Upper lobe of left lung (tissue), 6 donors: ENCODE data around the gene SLC13A3. TPM values are rescaled to one million over a fixed set of nuclear protein-coding genes. Genes with fewer than 3 reads are reported as not detected.

Experiments used
- ATAC-seq, 2 donors: fragments of 200-7000 bp; cut with Tn5 transposase; one replicate each; pipeline ENCODE4 v1.9.1; 2022; ENCODE audit warnings: mild to moderate bottlenecking in 2 of 2, moderate library complexity in 2 of 2; ENCODE audit not compliant: low FRiP score in 2 of 2
- DNase-seq, 2 donors: peaks; one replicate each; pipeline ENCODE4 v3.0.0-alpha.2; 2019 to 2020
- H3K27ac ChIP-seq, 4 donors: fragments of 200-600 bp; sonication (generic); one replicate each; pipeline ENCODE4 v1.5.1; 2016 to 2019
- H3K27me3 ChIP-seq, 4 donors: fragments of 200-600 bp; sonication (generic); one replicate each; pipeline ENCODE4 v1.5.1; 2017 to 2019
- H3K36me3 ChIP-seq, 4 donors: fragments of 200-600 bp; sonication (generic); one replicate each; pipeline ENCODE4 v1.5.1; 2016 to 2019
- H3K4me1 ChIP-seq, 4 donors: fragments of 200-600 bp; sonication (generic); one replicate each; pipeline ENCODE4 v1.5.1; 2018 to 2019
- H3K4me3 ChIP-seq, 4 donors: fragments of 200-600 bp; sonication (generic); one replicate each; pipeline ENCODE4 v1.5.1; 2017 to 2019; ENCODE audit warnings: mild to moderate bottlenecking in 2 of 4, moderate library complexity in 1 of 4
- H3K9me3 ChIP-seq, 4 donors: fragments of 200-600 bp; sonication (generic); one replicate each; pipeline ENCODE4 v1.5.1; 2018 to 2019
- EP300 ChIP-seq, 4 donors: sonication (generic); formaldehyde crosslinking; IDR thresholded peaks; one replicate each; pipeline ENCODE4 v1.5.1; 2017; ENCODE audit warnings: antibody characterized with exemption in 4 of 4, control low read depth in 2 of 4
- POLR2A ChIP-seq, 4 donors: fragments of 450-650 bp; IDR thresholded peaks; one replicate each; pipeline ENCODE4 v1.5.1; 2016 to 2017; ENCODE audit warnings: antibody characterized with exemption in 4 of 4, mild to moderate bottlenecking in 2 of 4
- POLR2AphosphoS5 ChIP-seq, 2 donors: sonication (generic); formaldehyde crosslinking; IDR thresholded peaks; one replicate each; pipeline ENCODE4 v1.5.1; 2017; ENCODE audit warnings: antibody characterized with exemption in 2 of 2
- WGBS, 2 donors: methylation state at CpG; one replicate each; pipeline ENCODE4 v1.1.5; 2017 to 2018; 5-methylcytosine and 5-hydroxymethylcytosine counted together
- total RNA-seq, 6 donors: library from RNA; depleted of rRNA in 4 of 6; stranded (reverse); fragments of >200 nt in 4 of 6; gene quantifications; one replicate each; pipeline versions ENCODE4 v1.1.0 to v1.2.1, GENCODE V29; 2016 to 2021
- TF ChIP-seq, protein P1 (sequence below), 6 experiments: fragments of 450-650 bp in 4 of 6; fragments of 200-600 bp in 2 of 6; sonication (generic) in 2 of 6; IDR thresholded peaks; one replicate each; pipeline ENCODE4 v1.5.1; 2016 to 2019; ENCODE audit warnings: antibody characterized with exemption in 6 of 6
- donor health status: DM: no; HTN: no; CAD: no; lungs with moderate emphysema.
- donor health status: DM: no; HTN: yes; CAD: no; lungs with severe emphysema.

Gene SLC13A3
- total RNA-seq, 6 donors from 2014 or later = 0.88 to 11.5 (median 1.3) TPM

GRCh38 chr20:46575394-46575793, 75.9 kb downstream of the SLC13A3 start:
- Histone ChIP-seq H3K4me1 (peaks cover 0 to 6% (median 0%) of the 10 kb centered on the region in 4 donors), H3K9me3 (no peaks in the 10 kb centered on the region), H3K4me3 (no peak overlapping the region), H3K27ac (no peak overlapping the region), H3K36me3 (no peaks in the 10 kb centered on the region), H3K27me3 (no peaks in the 10 kb centered on the region)
- 80 to 88% methylated on average over 4 to 5 of the region's 5 CpGs for WGBS, 2 donors
- no peak for ATAC-seq
- no peak for DNase-seq
- no peak for TF ChIP-seq POLR2AphosphoS5 (IDR thresholded peaks at IDR 0.05)
- TF ChIP-seq, protein P1, sequence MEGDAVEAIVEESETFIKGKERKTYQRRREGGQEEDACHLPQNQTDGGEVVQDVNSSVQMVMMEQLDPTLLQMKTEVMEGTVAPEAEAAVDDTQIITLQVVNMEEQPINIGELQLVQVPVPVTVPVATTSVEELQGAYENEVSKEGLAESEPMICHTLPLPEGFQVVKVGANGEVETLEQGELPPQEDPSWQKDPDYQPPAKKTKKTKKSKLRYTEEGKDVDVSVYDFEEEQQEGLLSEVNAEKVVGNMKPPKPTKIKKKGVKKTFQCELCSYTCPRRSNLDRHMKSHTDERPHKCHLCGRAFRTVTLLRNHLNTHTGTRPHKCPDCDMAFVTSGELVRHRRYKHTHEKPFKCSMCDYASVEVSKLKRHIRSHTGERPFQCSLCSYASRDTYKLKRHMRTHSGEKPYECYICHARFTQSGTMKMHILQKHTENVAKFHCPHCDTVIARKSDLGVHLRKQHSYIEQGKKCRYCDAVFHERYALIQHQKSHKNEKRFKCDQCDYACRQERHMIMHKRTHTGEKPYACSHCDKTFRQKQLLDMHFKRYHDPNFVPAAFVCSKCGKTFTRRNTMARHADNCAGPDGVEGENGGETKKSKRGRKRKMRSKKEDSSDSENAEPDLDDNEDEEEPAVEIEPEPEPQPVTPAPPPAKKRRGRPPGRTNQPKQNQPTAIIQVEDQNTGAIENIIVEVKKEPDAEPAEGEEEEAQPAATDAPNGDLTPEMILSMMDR (IDR thresholded peaks at IDR 0.05) = no peak

DNA sequence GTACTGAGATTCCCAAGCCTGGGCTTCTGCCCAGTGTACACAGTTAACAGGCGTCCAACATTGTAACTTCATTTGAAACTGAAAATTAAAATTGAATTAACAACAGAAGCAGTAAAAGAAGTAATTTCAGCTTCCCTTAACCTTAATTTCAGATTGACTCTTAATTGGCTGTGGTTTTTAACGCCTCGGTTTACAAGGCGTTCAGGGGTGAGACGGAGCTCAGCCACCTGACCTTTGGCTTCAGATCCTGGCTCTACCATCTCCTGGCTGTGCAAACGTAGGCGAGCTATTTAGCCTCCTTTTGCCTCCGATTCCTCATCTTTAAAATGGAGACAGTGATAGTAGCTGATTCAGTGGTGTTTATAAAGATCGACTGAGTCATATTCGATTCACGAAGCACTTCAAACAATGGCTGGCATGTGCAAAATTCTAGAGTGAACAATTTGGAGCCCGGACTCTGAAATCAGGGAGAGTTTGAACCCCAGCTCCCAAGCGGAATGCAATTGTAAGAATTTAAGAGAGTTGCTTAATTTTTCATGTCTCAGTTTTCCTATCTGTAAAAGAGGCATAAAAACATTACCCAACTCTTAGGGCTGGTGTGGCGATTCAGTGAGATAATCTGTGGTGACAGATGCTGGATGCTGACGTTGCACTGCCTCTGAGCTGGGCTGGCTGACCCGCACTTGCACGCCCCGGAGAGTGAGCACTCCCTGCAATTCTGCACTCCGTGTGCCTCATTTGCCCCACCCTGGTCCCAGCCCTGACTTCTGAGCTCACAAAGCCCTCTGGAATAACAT, 77.3 kb downstream of the SLC13A3 start:
- Histone ChIP-seq H3K4me3 (no peak overlapping the region), H3K27ac (no peak overlapping the region), H3K9me3 (no peaks in the 10 kb centered on the region), H3K27me3 (no peaks in the 10 kb centered on the region), H3K36me3 (no peaks in the 10 kb centered on the region), H3K4me1 (peaks cover 0 to 6% (median under 1%) of the 10 kb centered on the region in 4 donors)
- TF ChIP-seq, protein P1 (IDR thresholded peaks at IDR 0.05) = no peak
- no peak for TF ChIP-seq POLR2AphosphoS5 (IDR thresholded peaks at IDR 0.05)
- TF ChIP-seq EP300 (IDR thresholded peaks at IDR 0.05) = no peak
- no peak for TF ChIP-seq POLR2A (IDR thresholded peaks at IDR 0.05)
- WGBS, 2 donors = 79 to 84% methylated on average over 19 of the region's 19 CpGs
- no peak for ATAC-seq
- peak in 1 of 2 donors; percentile 34 for DNase-seq

- Histone ChIP-seq H3K4me1 (peaks cover 4 to 13% (median 7%) of the 10 kb centered on the region in 4 donors), H3K4me3 (no peak overlapping the region), H3K27me3 (no peaks in the 10 kb centered on the region), H3K36me3 (no peaks in the 10 kb centered on the region), H3K9me3 (no peaks in the 10 kb centered on the region), H3K27ac (no peak overlapping the region)
- ATAC-seq = no peak
- no peak for DNase-seq
- TF ChIP-seq, protein P1 (IDR thresholded peaks at IDR 0.05) = no peak
- TF ChIP-seq POLR2AphosphoS5 (IDR thresholded peaks at IDR 0.05) (no peak), POLR2A (IDR thresholded peaks at IDR 0.05) (no peak), EP300 (IDR thresholded peaks at IDR 0.05) (no peak)
- 65% methylated on average over 6 of the region's 6 CpGs for whole genome bisulfite sequencing, 2 donors
Observed at GRCh38 chr20:46573234-46573633, 78.0 kb downstream of the SLC13A3 start.

DNA sequence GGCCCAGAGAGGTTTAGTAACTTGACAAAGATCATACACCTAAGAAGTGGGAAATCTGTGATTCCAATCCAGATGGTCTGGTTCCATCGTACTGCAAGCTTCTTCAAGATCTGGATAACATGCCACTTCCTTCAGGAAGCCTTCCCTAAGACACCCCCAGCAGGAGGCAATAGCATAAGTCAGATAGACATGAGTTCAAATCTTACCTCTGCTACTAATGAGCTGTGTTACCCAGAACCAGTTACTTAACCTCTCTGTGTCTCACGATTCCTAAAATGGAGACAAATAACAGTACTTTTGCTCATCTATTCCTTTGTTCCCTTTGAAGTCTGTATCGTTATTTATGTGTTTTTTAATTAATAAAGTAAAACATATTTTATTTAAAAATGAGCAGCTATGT, 78.5 kb downstream of the SLC13A3 start:
- Histone ChIP-seq H3K27ac (no peak overlapping the region), H3K9me3 (no peaks in the 10 kb centered on the region), H3K4me3 (no peak overlapping the region), H3K27me3 (no peaks in the 10 kb centered on the region), H3K36me3 (no peaks in the 10 kb centered on the region), H3K4me1 (peaks cover 4 to 13% (median 7%) of the 10 kb centered on the region in 4 donors)
- DNase-seq (no peak), ATAC-seq (no peak)
- TF ChIP-seq, protein P1 (IDR thresholded peaks at IDR 0.05) = no peak
- TF ChIP-seq EP300 (IDR thresholded peaks at IDR 0.05) (no peak), POLR2AphosphoS5 (IDR thresholded peaks at IDR 0.05) (no peak), POLR2A (IDR thresholded peaks at IDR 0.05) (no peak)
- 83 to 90% methylated on average over 3 of the region's 3 CpGs for whole genome bisulfite sequencing, 2 donors

DNA sequence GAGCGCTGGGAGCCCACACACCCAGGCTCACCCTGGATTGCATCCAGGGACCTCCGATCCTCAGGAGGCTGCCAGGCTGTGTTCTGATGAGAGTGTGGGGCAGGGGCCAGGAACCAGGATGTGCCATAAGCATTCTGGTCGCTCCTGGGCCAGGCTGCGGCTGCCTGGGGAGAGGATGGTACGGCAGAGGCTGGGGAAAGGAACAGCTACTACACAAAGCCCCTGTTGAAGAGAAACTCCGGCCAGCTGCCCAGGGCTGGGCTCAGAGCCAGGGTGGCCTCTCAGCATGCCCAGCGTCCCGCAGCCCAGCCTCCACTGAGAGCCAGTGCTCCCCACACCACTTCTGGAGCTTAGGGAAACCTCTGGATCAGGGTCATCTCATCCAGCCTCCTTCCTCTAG, 79.1 kb downstream of the SLC13A3 start:
- H3K9me3 ChIP-seq = no peaks in the 10 kb centered on the region
- H3K27me3 ChIP-seq = no peaks in the 10 kb centered on the region
- ATAC-seq (peak in 1 of 2 donors; percentile 6), DNase-seq (peak; percentile 27 to 74)
- no peak overlapping the region for H3K27ac ChIP-seq
- H3K4me3 ChIP-seq = no peak overlapping the region
- H3K36me3 ChIP-seq = no peaks in the 10 kb centered on the region
- H3K4me1 ChIP-seq = peaks cover 4 to 13% (median 7%) of the 10 kb centered on the region in 4 donors
- WGBS, 2 donors = 17 to 41% methylated on average over 6 to 8 of the region's 8 CpGs
- TF ChIP-seq EP300 (IDR thresholded peaks at IDR 0.05) (no peak), POLR2AphosphoS5 (IDR thresholded peaks at IDR 0.05) (no peak), POLR2A (IDR thresholded peaks at IDR 0.05) (no peak)
- TF ChIP-seq, protein P1 (IDR thresholded peaks at IDR 0.05) = no peak
